ENCODE data around the gene CACNA2D3.
"Not testable (repeated sequence)": the region's sequence is repeated elsewhere in the genome, so short reads cannot be mapped to it uniquely, and the experiment has no call there.

CACNA2D3 gene

GRCh38 chr3:54116129-54116528, 6.2 kb upstream of the CACNA2D3 start:
- not testable (repeated sequence) for H2BK120ac ChIP-seq (ENCODE audit: low read depth, low read length); H3K79me1 ChIP-seq (ENCODE audit: low read depth, low read length); H2BK5ac ChIP-seq (ENCODE audit: low read length); H3K18ac ChIP-seq (ENCODE audit: low read length); H3K4ac ChIP-seq (ENCODE audit: low read length); H3K4me3 ChIP-seq (ENCODE audit: low read length in 2 of 2); H4K8ac ChIP-seq (ENCODE audit: low read depth, low read length); H3K9ac ChIP-seq (ENCODE audit: low read depth, low read length, poor library complexity); H2BK15ac ChIP-seq (ENCODE audit: low read length); DNase-seq (ENCODE audit: low spot score); H3K9me3 ChIP-seq (replicated peaks in 1 of 2; ENCODE audit: control insufficient read depth in 2 of 2, insufficient read depth in 1 of 2, low read depth in 1 of 2, low read length in 2 of 2); H2AFZ ChIP-seq (ENCODE audit: low read length); H3K27ac ChIP-seq (replicated peaks; ENCODE audit: low read length); H3K23ac ChIP-seq (ENCODE audit: low read depth, low read length, poor library complexity); H3K4me2 ChIP-seq (ENCODE audit: insufficient read depth, low read length, poor library complexity, severe bottlenecking); H2AK5ac ChIP-seq (ENCODE audit: low read depth, low read length); H3K4me1 ChIP-seq (ENCODE audit: control insufficient read depth in 2 of 2, insufficient read depth in 1 of 2, low read depth in 1 of 2, low read length in 2 of 2); H2BK12ac ChIP-seq (ENCODE audit: low read length); H3K36me3 ChIP-seq (replicated peaks in 1 of 2; ENCODE audit: control insufficient read depth in 2 of 2, insufficient read depth in 2 of 2, low read length in 2 of 2); H3K14ac ChIP-seq (ENCODE audit: low read length); H4K91ac ChIP-seq (ENCODE audit: low read depth, low read length, poor library complexity)
- no CpG with 5 or more reads among the region's 4 CpGs for WGBS, 2 donors (ENCODE audit: extremely low coverage in 2 of 2, insufficient read length in 2 of 2, insufficient replicate concordance in 1 of 2)
- H3K27me3 ChIP-seq (ENCODE audit: control insufficient read depth in 3 of 3, insufficient read depth in 3 of 3, low read depth in 1 of 3, low read length in 3 of 3), result peaks cover 5 to 29% (median 19%) of the 10 kb centered on the region in 3 experiments

DNA sequence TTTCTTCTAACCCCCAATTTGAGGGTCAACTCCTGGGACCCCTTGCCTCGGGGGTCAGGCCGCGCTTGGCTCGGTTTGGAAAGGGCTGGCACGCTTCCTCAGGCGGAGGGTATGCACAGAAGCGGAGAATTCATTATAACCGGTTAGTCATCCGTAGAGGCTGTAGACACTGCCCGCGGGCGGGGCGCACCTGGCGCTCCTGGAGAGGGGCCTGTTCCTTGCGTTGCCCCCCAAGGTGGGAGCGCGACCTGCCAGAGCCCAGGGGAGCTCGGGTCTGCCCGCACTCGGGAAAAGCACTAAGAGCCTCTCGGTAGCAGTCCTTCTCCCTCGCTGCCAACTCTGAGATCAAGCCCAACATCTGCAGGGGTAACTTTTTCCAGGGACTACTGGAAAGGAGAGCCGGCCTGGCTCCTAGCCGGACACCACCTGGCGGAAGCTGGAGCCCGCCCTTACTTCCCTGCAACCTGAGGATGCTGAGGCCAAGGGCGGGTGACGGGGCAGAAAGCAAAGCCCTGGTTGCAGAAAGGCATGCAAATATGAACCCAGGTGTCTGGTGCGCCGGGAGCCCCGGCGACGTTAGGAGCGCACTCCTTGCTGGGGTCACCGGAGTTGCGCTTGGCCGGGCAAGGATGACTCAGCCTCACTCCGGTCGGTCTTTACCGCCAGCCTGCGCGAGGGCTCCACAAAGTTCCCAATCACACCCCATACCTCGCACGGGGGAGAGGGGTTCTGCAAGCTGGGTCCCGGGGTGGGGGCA, 1.5 kb upstream of the CACNA2D3 start:
- Histone ChIP-seq H2BK5ac (ENCODE audit: low read length) (no peak overlapping the region), H3K14ac (ENCODE audit: low read length) (no peak overlapping the region), H3K4me1 (ENCODE audit: control insufficient read depth in 2 of 2, insufficient read depth in 1 of 2, low read depth in 1 of 2, low read length in 2 of 2) (peaks cover 2 to 5% of the 10 kb centered on the region in 2 donors), H2AFZ (ENCODE audit: low read length) (peak overlapping the region; percentile 84), H3K27ac (replicated peaks; ENCODE audit: low read length) (no peak overlapping the region), H4K8ac (ENCODE audit: low read depth, low read length) (no peak overlapping the region), H3K23ac (ENCODE audit: low read depth, low read length, poor library complexity) (no peak overlapping the region), H3K4me2 (ENCODE audit: insufficient read depth, low read length, poor library complexity, severe bottlenecking) (peak overlapping the region; percentile 99), H3K18ac (ENCODE audit: low read length) (peak overlapping the region; percentile 58), H3K36me3 (replicated peaks in 1 of 2; ENCODE audit: control insufficient read depth in 2 of 2, insufficient read depth in 2 of 2, low read length in 2 of 2) (no peaks in the 10 kb centered on the region), H2AK5ac (ENCODE audit: low read depth, low read length) (no peak overlapping the region), H3K9ac (ENCODE audit: low read depth, low read length, poor library complexity) (peak overlapping the region; percentile 30), H3K27me3 (ENCODE audit: control insufficient read depth in 3 of 3, insufficient read depth in 3 of 3, low read depth in 1 of 3, low read length in 3 of 3) (peaks cover 12 to 68% (median 57%) of the 10 kb centered on the region in 3 experiments), H2BK12ac (ENCODE audit: low read length) (no peak overlapping the region), H2BK120ac (ENCODE audit: low read depth, low read length) (no peak overlapping the region), H3K79me1 (ENCODE audit: low read depth, low read length) (no peaks in the 10 kb centered on the region), H2BK15ac (ENCODE audit: low read length) (no peak overlapping the region), H3K9me3 (replicated peaks in 1 of 2; ENCODE audit: control insufficient read depth in 2 of 2, insufficient read depth in 1 of 2, low read depth in 1 of 2, low read length in 2 of 2) (peaks cover 0 to 2% of the 10 kb centered on the region in 2 donors), H3K4me3 (ENCODE audit: low read length in 2 of 2) (peak overlapping the region in 1 of 2 donors; percentile 80), H4K91ac (ENCODE audit: low read depth, low read length, poor library complexity) (no peak overlapping the region), H3K4ac (ENCODE audit: low read length) (no peak overlapping the region)
- no CpG with 5 or more reads among the region's 45 CpGs for WGBS, 2 donors (ENCODE audit: extremely low coverage in 2 of 2, insufficient read length in 2 of 2, insufficient replicate concordance in 1 of 2)
- DNase-seq (ENCODE audit: low spot score), result no peak

DNA sequence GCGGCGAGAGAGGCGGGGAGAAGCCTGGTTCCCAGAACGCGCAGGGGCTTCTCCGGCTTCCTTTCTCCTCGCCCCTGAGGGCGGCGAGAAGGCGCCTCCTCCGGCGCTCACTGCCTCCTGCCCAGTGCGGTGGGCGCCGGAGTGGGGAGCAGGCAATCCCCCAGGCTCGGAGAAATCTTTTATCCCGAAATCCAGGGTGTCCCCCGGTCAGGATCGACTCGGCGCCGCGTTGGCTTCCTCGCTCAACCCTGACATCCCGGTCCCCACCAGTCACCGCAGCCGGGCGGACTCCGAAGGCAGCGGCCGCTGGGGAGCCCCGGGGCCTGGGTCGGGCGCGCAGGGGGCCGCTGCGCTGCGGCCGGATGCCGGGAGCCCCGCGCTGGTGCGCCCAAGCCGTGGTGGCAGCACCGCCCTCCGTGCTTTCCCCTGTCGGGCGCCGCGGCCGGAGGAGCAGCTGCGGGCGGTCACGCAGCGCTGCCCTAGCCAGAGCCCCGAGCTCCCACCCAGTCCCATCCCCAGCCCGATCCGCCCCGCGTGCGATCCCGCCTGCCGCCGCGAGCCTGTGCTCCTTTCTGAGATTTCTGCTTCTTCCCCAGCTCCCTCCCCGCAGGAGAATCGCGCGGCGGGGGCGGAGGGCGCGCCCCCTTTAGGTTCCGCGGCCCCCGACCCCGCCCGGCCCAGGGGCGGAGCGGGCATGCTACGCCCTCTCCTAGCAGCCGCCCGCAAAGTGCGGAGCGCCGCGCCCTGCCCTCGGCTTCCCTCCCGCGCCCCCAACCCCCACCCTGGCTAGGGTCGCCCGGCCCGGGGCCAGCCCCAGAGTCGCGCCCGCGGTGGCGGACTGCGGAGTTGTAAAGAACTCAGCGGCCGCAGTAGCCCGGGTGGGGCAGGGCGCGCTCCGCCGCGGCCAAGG, 683 bp upstream of the CACNA2D3 start:
- DNase-seq (ENCODE audit: low spot score), result no peak
- no peak overlapping the region for H2BK12ac ChIP-seq (ENCODE audit: low read length)
- no peak overlapping the region for H4K91ac ChIP-seq (ENCODE audit: low read depth, low read length, poor library complexity)
- peak overlapping the region; percentile 74 for H3K9ac ChIP-seq (ENCODE audit: low read depth, low read length, poor library complexity)
- H2BK5ac ChIP-seq (ENCODE audit: low read length), result no peak overlapping the region
- peak overlapping the region; percentile 22 to 80 for H3K4me3 ChIP-seq (ENCODE audit: low read length in 2 of 2)
- no peak overlapping the region for H3K4ac ChIP-seq (ENCODE audit: low read length)
- H3K36me3 ChIP-seq (replicated peaks in 1 of 2; ENCODE audit: control insufficient read depth in 2 of 2, insufficient read depth in 2 of 2, low read length in 2 of 2), result no peaks in the 10 kb centered on the region
- H3K4me1 ChIP-seq (ENCODE audit: control insufficient read depth in 2 of 2, insufficient read depth in 1 of 2, low read depth in 1 of 2, low read length in 2 of 2), result peaks cover 2 to 5% of the 10 kb centered on the region in 2 donors
- H3K14ac ChIP-seq (ENCODE audit: low read length), result no peak overlapping the region
- H3K79me1 ChIP-seq (ENCODE audit: low read depth, low read length), result no peaks in the 10 kb centered on the region
- no CpG with 5 or more reads among the region's 107 CpGs for WGBS, 2 donors (ENCODE audit: extremely low coverage in 2 of 2, insufficient read length in 2 of 2, insufficient replicate concordance in 1 of 2)
- H3K27me3 ChIP-seq (ENCODE audit: control insufficient read depth in 3 of 3, insufficient read depth in 3 of 3, low read depth in 1 of 3, low read length in 3 of 3), result peaks cover 12 to 76% (median 57%) of the 10 kb centered on the region in 3 experiments
- H3K9me3 ChIP-seq (replicated peaks in 1 of 2; ENCODE audit: control insufficient read depth in 2 of 2, insufficient read depth in 1 of 2, low read depth in 1 of 2, low read length in 2 of 2), result peaks cover 0 to 1% of the 10 kb centered on the region in 2 donors
- H2BK120ac ChIP-seq (ENCODE audit: low read depth, low read length), result no peak overlapping the region
- peak overlapping the region; percentile 75 for H3K18ac ChIP-seq (ENCODE audit: low read length)
- H4K8ac ChIP-seq (ENCODE audit: low read depth, low read length), result no peak overlapping the region
- no peak overlapping the region for H3K27ac ChIP-seq (replicated peaks; ENCODE audit: low read length)
- H3K4me2 ChIP-seq (ENCODE audit: insufficient read depth, low read length, poor library complexity, severe bottlenecking), result peak overlapping the region; percentile 99
- peak overlapping the region; percentile 84 for H2AFZ ChIP-seq (ENCODE audit: low read length)
- H2AK5ac ChIP-seq (ENCODE audit: low read depth, low read length), result no peak overlapping the region
- H2BK15ac ChIP-seq (ENCODE audit: low read length), result peak overlapping the region; percentile 56
- H3K23ac ChIP-seq (ENCODE audit: low read depth, low read length, poor library complexity), result no peak overlapping the region

All from neuronal stem cell (in vitro differentiated cells).